Immature natural killer cell (primary cell): Measurements from ENCODE around the gene ARSB. TPM values are rescaled to one million over a fixed set of nuclear protein-coding genes. Genes with fewer than 3 reads are reported as not detected.
"Not testable (repeated sequence)": the region's sequence is repeated elsewhere in the genome, so short reads cannot be mapped to it uniquely, and the experiment has no call there.

Experiments used
- DNase-seq, 3 donors: peaks; one replicate each; pipeline ENCODE4 v3.0.0; 2022; ENCODE audit warnings: mixed read lengths in 1 of 3
- H3K27ac Mint-ChIP-seq, 6 donors: one replicate each; pipeline ENCODE4 v1.8.0; 2020; ENCODE audit warnings: mixed read lengths in 6 of 6, mild to moderate bottlenecking in 5 of 6, inconsistent platforms in 4 of 6, moderate library complexity in 3 of 6
- H3K27me3 Mint-ChIP-seq, 3 donors: one replicate each; pipeline ENCODE4 v1.8.0; 2020 to 2021; ENCODE audit warnings: low read depth in 3 of 3, mild to moderate bottlenecking in 3 of 3, mixed read lengths in 3 of 3, moderate library complexity in 3 of 3, inconsistent platforms in 1 of 3
- H3K36me3 Mint-ChIP-seq, 3 donors: one replicate each; pipeline ENCODE4 v1.8.0; 2020; ENCODE audit warnings: mixed read lengths in 3 of 3, inconsistent platforms in 2 of 3, mild to moderate bottlenecking in 2 of 3
- H3K4me1 Mint-ChIP-seq, 2 donors: one replicate each; pipeline ENCODE4 v1.8.0; 2020; ENCODE audit warnings: inconsistent platforms in 2 of 2, mild to moderate bottlenecking in 2 of 2, mixed read lengths in 2 of 2, moderate library complexity in 1 of 2
- H3K4me3 Mint-ChIP-seq, 5 donors: one replicate each; pipeline ENCODE4 v1.8.0; 2020; ENCODE audit warnings: mild to moderate bottlenecking in 5 of 5, mixed read lengths in 5 of 5, inconsistent platforms in 3 of 5, moderate library complexity in 3 of 5
- H3K9me3 Mint-ChIP-seq, 6 donors: one replicate each; pipeline ENCODE4 v1.8.0; 2020; ENCODE audit warnings: mild to moderate bottlenecking in 6 of 6, mixed read lengths in 6 of 6, inconsistent platforms in 4 of 6, moderate library complexity in 3 of 6
- polyA plus RNA-seq, 3 donors: library from polyadenylated mRNA; unstranded; fragments of 300-500 nt; fragmentation: Illumina TruSeq; gene quantifications; one replicate each; pipeline ENCODE4 v1.2.3, GENCODE V29; 2021

ARSB gene
- polyA plus RNA-seq, 3 donors from 2014 or later, result 5.3 to 11.9 (median 6.2) TPM

- H3K4me3 Mint-ChIP-seq, result no peak overlapping the region
- peaks cover 10 to 31% (median 23%) of the 10 kb centered on the region in 3 donors for H3K36me3 Mint-ChIP-seq
- H3K9me3 Mint-ChIP-seq, result peaks cover 9 to 26% (median 11%) of the 10 kb centered on the region in 6 donors
- DNase-seq, result no peak
- H3K27ac Mint-ChIP-seq, result no peak overlapping the region
- H3K27me3 Mint-ChIP-seq, result peaks cover 0 to 2% (median 1%) of the 10 kb centered on the region in 3 donors
- no peaks in the 10 kb centered on the region for H3K4me1 Mint-ChIP-seq
Measured at GRCh38 chr5:78855026-78855425, 130.1 kb downstream of the ARSB start.

- not testable (repeated sequence) for H3K4me1 Mint-ChIP-seq
Measured at GRCh38 chr5:78851891-78852290, 133.2 kb downstream of the ARSB start.

GRCh38 chr5:78845470-78845869, 139.6 kb downstream of the ARSB start:
- Mint-ChIP-seq H3K36me3 (no peaks in the 10 kb centered on the region), H3K27me3 (no peaks in the 10 kb centered on the region), H3K4me3 (no peak overlapping the region), H3K9me3 (peaks cover 0 to 5% (median under 1%) of the 10 kb centered on the region in 6 donors), H3K27ac (no peak overlapping the region), H3K4me1 (peaks cover 0 to 7% of the 10 kb centered on the region in 2 donors)
- DNase-seq, result no peak

More at GRCh38 chr5:78851891-78852290, 133.2 kb downstream of the ARSB start:
- Mint-ChIP-seq H3K9me3 (peaks cover 9 to 26% (median 13%) of the 10 kb centered on the region in 6 donors), H3K36me3 (peaks cover 4 to 18% (median 17%) of the 10 kb centered on the region in 3 donors)
- H3K27ac Mint-ChIP-seq, DNase-seq, H3K27me3 Mint-ChIP-seq, H3K4me3 Mint-ChIP-seq: not testable (repeated sequence)

GRCh38 chr5:78843436-78843835, 141.7 kb downstream of the ARSB start:
- DNase-seq, result no peak
- Mint-ChIP-seq H3K4me1 (peaks cover 0 to 7% of the 10 kb centered on the region in 2 donors), H3K27me3 (no peaks in the 10 kb centered on the region), H3K9me3 (peaks cover 0 to under 1% (median 0%) of the 10 kb centered on the region in 6 donors), H3K4me3 (no peak overlapping the region), H3K36me3 (peaks cover 0 to 7% (median under 1%) of the 10 kb centered on the region in 3 donors), H3K27ac (no peak overlapping the region)

GRCh38 chr5:78841767-78842166, 143.3 kb downstream of the ARSB start:
- no peak overlapping the region for H3K4me3 Mint-ChIP-seq
- H3K4me1 Mint-ChIP-seq, result peaks cover 0 to 7% of the 10 kb centered on the region in 2 donors
- DNase-seq, result no peak
- H3K27me3 Mint-ChIP-seq, result no peaks in the 10 kb centered on the region
- H3K9me3 Mint-ChIP-seq, result no peaks in the 10 kb centered on the region
- no peak overlapping the region for H3K27ac Mint-ChIP-seq
- H3K36me3 Mint-ChIP-seq, result peaks cover 6 to 10% (median 7%) of the 10 kb centered on the region in 3 donors

- Mint-ChIP-seq H3K4me1 (peaks cover 0 to 7% of the 10 kb centered on the region in 2 donors), H3K4me3 (no peak overlapping the region), H3K9me3 (no peaks in the 10 kb centered on the region), H3K36me3 (peaks cover 10 to 24% (median 10%) of the 10 kb centered on the region in 3 donors), H3K27ac (no peak overlapping the region), H3K27me3 (peaks cover 0 to 1% (median 0%) of the 10 kb centered on the region in 3 donors)
- no peak for DNase-seq
Measured at GRCh38 chr5:78838753-78839152, 146.4 kb downstream of the ARSB start.

- Mint-ChIP-seq H3K27ac (no peak overlapping the region), H3K4me1 (peaks cover 0 to 7% of the 10 kb centered on the region in 2 donors), H3K9me3 (no peaks in the 10 kb centered on the region), H3K4me3 (no peak overlapping the region), H3K36me3 (peaks cover 10 to 25% (median 10%) of the 10 kb centered on the region in 3 donors), H3K27me3 (peaks cover 0 to 1% (median 0%) of the 10 kb centered on the region in 3 donors)
- no peak for DNase-seq
Measured at GRCh38 chr5:78837836-78838235, 147.3 kb downstream of the ARSB start.

GRCh38 chr5:78835176-78835575, 149.9 kb downstream of the ARSB start:
- no peak for DNase-seq
- H3K27me3 Mint-ChIP-seq, result peaks cover 0 to 1% (median 0%) of the 10 kb centered on the region in 3 donors
- H3K4me3 Mint-ChIP-seq, result no peak overlapping the region
- no peaks in the 10 kb centered on the region for H3K9me3 Mint-ChIP-seq
- H3K4me1 Mint-ChIP-seq, result no peaks in the 10 kb centered on the region
- H3K27ac Mint-ChIP-seq, result no peak overlapping the region
- H3K36me3 Mint-ChIP-seq, result peaks cover 11 to 33% (median 14%) of the 10 kb centered on the region in 3 donors

GRCh38 chr5:78833284-78833683, 151.8 kb downstream of the ARSB start:
- Mint-ChIP-seq H3K36me3 (peaks cover 14 to 30% (median 22%) of the 10 kb centered on the region in 3 donors), H3K9me3 (no peaks in the 10 kb centered on the region), H3K4me3 (no peak overlapping the region), H3K27ac (no peak overlapping the region), H3K4me1 (peaks cover 0 to 2% of the 10 kb centered on the region in 2 donors), H3K27me3 (peaks cover 0 to 1% (median 0%) of the 10 kb centered on the region in 3 donors)
- DNase-seq, result no peak

GRCh38 chr5:78830528-78831046, 154.5 kb downstream of the ARSB start:
- Mint-ChIP-seq H3K27ac (no peak overlapping the region), H3K27me3 (peaks cover 0 to 1% (median 0%) of the 10 kb centered on the region in 3 donors), H3K9me3 (no peaks in the 10 kb centered on the region)

GRCh38 chr5:78829811-78830527, 155.1 kb downstream of the ARSB start:
- no peak overlapping the region for H3K4me3 Mint-ChIP-seq
- no peak overlapping the region for H3K27ac Mint-ChIP-seq
- DNase-seq, result no peak
- H3K4me1 Mint-ChIP-seq, result peaks cover 3 to 12% of the 10 kb centered on the region in 2 donors
- no peaks in the 10 kb centered on the region for H3K9me3 Mint-ChIP-seq
- peaks cover 4 to 15% (median 14%) of the 10 kb centered on the region in 3 donors for H3K36me3 Mint-ChIP-seq
- H3K27me3 Mint-ChIP-seq, result no peaks in the 10 kb centered on the region

More at GRCh38 chr5:78830528-78831046, 154.5 kb downstream of the ARSB start:
- peaks cover 3 to 12% of the 10 kb centered on the region in 2 donors for H3K4me1 Mint-ChIP-seq
- DNase-seq, result no peak
- no peak overlapping the region for H3K4me3 Mint-ChIP-seq
- peaks cover 4 to 19% (median 14%) of the 10 kb centered on the region in 3 donors for H3K36me3 Mint-ChIP-seq

- DNase-seq, result no peak
- Mint-ChIP-seq H3K27ac (no peak overlapping the region), H3K4me1 (peaks cover 3 to 12% of the 10 kb centered on the region in 2 donors), H3K36me3 (peaks cover 11 to 18% (median 12%) of the 10 kb centered on the region in 3 donors), H3K4me3 (no peak overlapping the region), H3K27me3 (peaks cover 0 to 3% (median 0%) of the 10 kb centered on the region in 3 donors), H3K9me3 (no peaks in the 10 kb centered on the region)
Measured at GRCh38 chr5:78827725-78828124, 157.4 kb downstream of the ARSB start.

GRCh38 chr5:78824831-78825281, 160.3 kb downstream of the ARSB start:
- H3K27me3 Mint-ChIP-seq, result peaks cover 0 to 3% (median 0%) of the 10 kb centered on the region in 3 donors
- peaks cover 3 to 12% of the 10 kb centered on the region in 2 donors for H3K4me1 Mint-ChIP-seq
- no peak overlapping the region for H3K27ac Mint-ChIP-seq
- no peaks in the 10 kb centered on the region for H3K9me3 Mint-ChIP-seq
- peaks cover 7 to 15% (median 8%) of the 10 kb centered on the region in 3 donors for H3K36me3 Mint-ChIP-seq
- no peak for DNase-seq
- H3K4me3 Mint-ChIP-seq, result no peak overlapping the region

GRCh38 chr5:78823196-78823595, 161.9 kb downstream of the ARSB start:
- H3K27me3 Mint-ChIP-seq, result peaks cover 0 to 3% (median 0%) of the 10 kb centered on the region in 3 donors
- no peak overlapping the region for H3K4me3 Mint-ChIP-seq
- H3K4me1 Mint-ChIP-seq, result peaks cover 3 to 9% of the 10 kb centered on the region in 2 donors
- H3K9me3 Mint-ChIP-seq, result no peaks in the 10 kb centered on the region
- peaks cover 7 to 13% (median 7%) of the 10 kb centered on the region in 3 donors for H3K36me3 Mint-ChIP-seq
- no peak overlapping the region for H3K27ac Mint-ChIP-seq
- no peak for DNase-seq
